Mesenchymal stem cell (in vitro differentiated cells and primary cell): ENCODE data around the gene MCCC2.

Experiments used
- DNase-seq: peaks from one replicate; pipeline ENCODE4 v3.0.0-alpha.2; 2013
- H2AFZ ChIP-seq: one replicate; pipeline ENCODE4 v1.6.1; 2013; ENCODE audit warnings: low read depth, mild to moderate bottlenecking, control low read depth, inconsistent platforms, low read length, moderate library complexity
- H2AK5ac ChIP-seq: 2 replicates; pipeline ENCODE4 v1.6.1; 2013; ENCODE audit warnings: low read length, moderate library complexity, mild to moderate bottlenecking, inconsistent platforms; ENCODE audit not compliant: severe bottlenecking
- H2BK120ac ChIP-seq: one replicate; pipeline ENCODE4 v1.6.1; 2013; ENCODE audit warnings: low read depth, mild to moderate bottlenecking, inconsistent platforms, low read length, moderate library complexity
- H2BK12ac ChIP-seq, 2 experiments: one replicate each; pipeline ENCODE4 v1.6.1; 2013; ENCODE audit warnings: inconsistent platforms in 2 of 2, low read length in 2 of 2, mild to moderate bottlenecking in 2 of 2, moderate library complexity in 2 of 2, control low read depth in 1 of 2
- H2BK15ac ChIP-seq: one replicate; pipeline ENCODE4 v1.6.1; 2013; ENCODE audit warnings: mild to moderate bottlenecking, low read depth, inconsistent platforms; ENCODE audit not compliant: poor library complexity, severe bottlenecking
- H2BK5ac ChIP-seq: 2 replicates; pipeline ENCODE4 v1.6.1; 2013; ENCODE audit warnings: low read depth, mild to moderate bottlenecking, low read length, control low read depth, inconsistent platforms; ENCODE audit not compliant: poor library complexity, severe bottlenecking
- H3K14ac ChIP-seq, 2 experiments: one replicate each; pipeline ENCODE4 v1.6.1; 2013; ENCODE audit warnings: inconsistent platforms in 2 of 2, low read length in 2 of 2, control low read depth in 1 of 2, mild to moderate bottlenecking in 1 of 2, moderate library complexity in 1 of 2
- H3K18ac ChIP-seq, 2 experiments: one replicate each; pipeline ENCODE4 v1.6.1; 2013; ENCODE audit warnings: inconsistent platforms in 2 of 2, low read length in 2 of 2, control low read depth in 1 of 2, low read depth in 1 of 2, mild to moderate bottlenecking in 1 of 2
- H3K23ac ChIP-seq, 2 experiments: one replicate each; pipeline ENCODE4 v1.6.1; 2013; ENCODE audit warnings: inconsistent platforms in 2 of 2, low read length in 2 of 2, mild to moderate bottlenecking in 2 of 2, moderate library complexity in 2 of 2, control low read depth in 1 of 2
- H3K27ac ChIP-seq: 2 replicates; pipeline ENCODE4 v1.5.1; 2013; ENCODE audit warnings: mild to moderate bottlenecking, moderate library complexity, low read length, control low read depth, inconsistent platforms; ENCODE audit not compliant: poor library complexity, severe bottlenecking
- H3K27me3 ChIP-seq, 2 experiments: 2 replicates each; pipeline versions ENCODE4 v1.6.1 to v1.7.0; 2013; ENCODE audit warnings: low read length in 2 of 2, mild to moderate bottlenecking in 2 of 2, moderate library complexity in 2 of 2, control low read depth in 1 of 2, inconsistent platforms in 1 of 2; ENCODE audit not compliant: control insufficient read depth in 1 of 2, insufficient read depth in 1 of 2
- H3K36me3 ChIP-seq, 2 experiments: 2 replicates each; pipeline versions ENCODE4 v1.6.1 to v1.7.0; 2013; ENCODE audit warnings: low read length in 2 of 2, control low read depth in 1 of 2, inconsistent platforms in 1 of 2, low read depth in 1 of 2, mild to moderate bottlenecking in 1 of 2; ENCODE audit not compliant: insufficient read depth in 2 of 2, control insufficient read depth in 1 of 2
- H3K4ac ChIP-seq, 2 experiments: one replicate each; pipeline ENCODE4 v1.6.1; 2013; ENCODE audit warnings: inconsistent platforms in 2 of 2, low read length in 2 of 2, mild to moderate bottlenecking in 2 of 2, moderate library complexity in 2 of 2, control low read depth in 1 of 2, low read depth in 1 of 2
- H3K4me1 ChIP-seq: 2 replicates; pipeline ENCODE4 v1.6.1; 2013; ENCODE audit warnings: low read depth, low read length, control low read depth; ENCODE audit not compliant: control insufficient read depth, insufficient read depth
- H3K4me2 ChIP-seq: 2 replicates; pipeline ENCODE4 v1.6.1; 2013; ENCODE audit warnings: low read length, mild to moderate bottlenecking, inconsistent platforms; ENCODE audit not compliant: poor library complexity, severe bottlenecking
- H3K4me3 ChIP-seq, 2 experiments: 2 replicates each; pipeline versions ENCODE4 v1.5.1 to v1.7.0; 2013; ENCODE audit warnings: low read length in 2 of 2, mild to moderate bottlenecking in 2 of 2, control low read depth in 1 of 2, low read depth in 1 of 2; ENCODE audit not compliant: insufficient read depth in 1 of 2
- H3K79me1 ChIP-seq: replicated peaks from 2 replicates; pipeline ENCODE4 v1.6.1; 2013; ENCODE audit warnings: mild to moderate bottlenecking, control low read depth, low read length, inconsistent platforms; ENCODE audit not compliant: poor library complexity, severe bottlenecking
- H3K9ac ChIP-seq: 2 replicates; pipeline ENCODE4 v1.7.0; 2013; ENCODE audit warnings: mild to moderate bottlenecking, low read length, moderate library complexity
- H3K9me3 ChIP-seq: 2 replicates; pipeline ENCODE4 v1.7.0; 2013; ENCODE audit warnings: mild to moderate bottlenecking, low read length; ENCODE audit not compliant: control insufficient read depth
- H4K8ac ChIP-seq: one replicate; pipeline ENCODE4 v1.6.1; 2013; ENCODE audit warnings: inconsistent platforms, mild to moderate bottlenecking, low read length, moderate library complexity
- H4K91ac ChIP-seq: one replicate; pipeline ENCODE4 v1.6.1; 2013; ENCODE audit warnings: mild to moderate bottlenecking, low read length, inconsistent platforms
- WGBS: methylation state at CpG from one replicate; pipeline ENCODE4 v1.1.7; 2013; ENCODE audit warnings: mixed read lengths; 5-methylcytosine and 5-hydroxymethylcytosine counted together

MCCC2 gene

DNA sequence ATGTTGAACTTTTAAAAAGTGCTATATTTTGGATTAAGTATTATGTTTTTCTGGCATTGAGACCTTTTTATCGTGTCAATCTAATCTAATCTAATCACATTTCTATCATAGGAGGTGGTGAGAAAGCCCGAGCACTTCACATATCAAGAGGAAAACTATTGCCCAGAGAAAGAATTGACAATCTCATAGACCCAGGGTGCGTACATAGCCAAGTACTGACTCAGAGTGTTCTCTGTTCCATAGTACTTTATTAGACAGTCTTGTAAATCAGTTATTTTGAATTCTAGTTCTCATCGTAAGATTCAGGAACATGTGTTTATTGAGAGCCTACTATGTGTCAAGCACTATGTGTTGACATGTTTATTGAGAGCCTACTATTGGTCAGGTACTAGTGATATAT is 9.0 kb downstream of the MCCC2 start:
- no peak overlapping the region for H3K23ac ChIP-seq
- no peak overlapping the region for H4K8ac ChIP-seq
- H3K4me2 ChIP-seq, result no peak overlapping the region
- no peak overlapping the region for H3K9ac ChIP-seq
- peaks cover 18 to 29% of the 10 kb centered on the region in 2 experiments for H3K36me3 ChIP-seq
- no peaks in the 10 kb centered on the region for H3K27me3 ChIP-seq
- no peak for DNase-seq
- peaks cover 6% of the 10 kb centered on the region for H3K4me1 ChIP-seq
- H2BK5ac ChIP-seq, result no peak overlapping the region
- H3K9me3 ChIP-seq, result no peaks in the 10 kb centered on the region
- H3K18ac ChIP-seq, result no peak overlapping the region
- 96% methylated on average over 4 of the region's 4 CpGs for WGBS
- no peak overlapping the region for H3K4ac ChIP-seq
- no peak overlapping the region for H3K4me3 ChIP-seq
- no peak overlapping the region for H2BK120ac ChIP-seq
- no peak overlapping the region for H3K14ac ChIP-seq
- H4K91ac ChIP-seq, result no peak overlapping the region
- no peak overlapping the region for H2BK12ac ChIP-seq
- H3K79me1 ChIP-seq, result peaks cover 24% of the 10 kb centered on the region
- no peak overlapping the region for H2AK5ac ChIP-seq
- H2BK15ac ChIP-seq, result no peak overlapping the region
- no peak overlapping the region for H3K27ac ChIP-seq
- H2AFZ ChIP-seq, result no peak overlapping the region

DNA sequence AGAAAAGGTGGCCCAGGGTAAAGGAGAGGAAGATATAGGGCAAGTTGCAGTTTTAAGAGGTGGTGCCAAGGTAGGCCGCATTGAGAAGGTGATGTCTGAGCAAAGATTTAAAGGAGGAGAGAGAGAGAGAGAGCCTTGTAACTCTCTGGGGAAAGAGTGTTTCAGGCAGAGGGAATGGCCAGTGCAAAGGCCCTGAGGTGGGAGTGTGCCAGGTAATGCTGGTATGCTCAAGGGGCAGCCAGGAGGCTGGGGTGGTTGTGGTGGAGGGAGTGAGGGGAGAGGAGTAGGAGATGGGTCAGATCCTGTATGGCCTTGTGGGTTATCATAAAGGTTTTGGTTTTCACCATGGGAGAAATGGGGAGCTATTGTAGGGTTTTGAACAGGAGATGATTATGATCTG is 9.9 kb downstream of the MCCC2 start:
- Histone ChIP-seq H2AK5ac (no peak overlapping the region), H2BK5ac (no peak overlapping the region), H3K14ac (no peak overlapping the region), H3K4me2 (no peak overlapping the region), H3K9ac (no peak overlapping the region), H4K91ac (no peak overlapping the region), H3K4me1 (peaks cover 6% of the 10 kb centered on the region), H2BK12ac (no peak overlapping the region), H3K79me1 (peaks cover 20% of the 10 kb centered on the region), H2AFZ (no peak overlapping the region), H4K8ac (no peak overlapping the region), H3K36me3 (peaks cover 18 to 29% of the 10 kb centered on the region in 2 experiments), H2BK15ac (no peak overlapping the region), H3K27ac (no peak overlapping the region), H3K9me3 (no peaks in the 10 kb centered on the region), H2BK120ac (no peak overlapping the region), H3K23ac (no peak overlapping the region), H3K4me3 (no peak overlapping the region), H3K18ac (no peak overlapping the region), H3K27me3 (no peaks in the 10 kb centered on the region), H3K4ac (no peak overlapping the region)
- DNase-seq, result no peak
- WGBS, result 95% methylated on average over 1 of the region's 1 CpG

DNA sequence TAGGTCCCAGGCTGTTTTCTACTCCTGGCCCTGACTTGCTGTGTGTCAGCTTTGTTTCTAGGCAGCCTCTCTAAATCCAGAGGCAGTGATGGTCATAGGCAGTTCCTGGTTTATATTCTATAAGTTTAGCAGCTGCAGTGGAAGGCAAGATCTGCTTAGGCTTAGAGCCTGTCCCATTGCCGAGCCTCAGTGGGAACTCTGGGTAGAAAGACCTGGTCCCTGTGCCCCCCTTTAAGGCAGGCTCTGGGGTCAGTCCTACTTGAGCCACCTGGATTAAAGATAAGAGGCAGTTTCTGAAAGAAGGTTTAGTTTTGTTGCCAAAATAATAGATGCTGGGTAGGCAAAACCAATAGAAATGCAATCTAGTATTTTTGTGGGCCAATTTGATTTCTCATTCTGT is 13.6 kb downstream of the MCCC2 start:
- H3K4ac ChIP-seq, result no peak overlapping the region
- peak overlapping the region in 1 of 2 experiments; percentile 13 for H3K4me3 ChIP-seq
- no peak overlapping the region for H2AFZ ChIP-seq
- peak overlapping the region; percentile 66 for H2AK5ac ChIP-seq
- no peaks in the 10 kb centered on the region for H3K9me3 ChIP-seq
- H2BK12ac ChIP-seq, result no peak overlapping the region
- peak overlapping the region in 1 of 2 experiments; percentile 25 for H3K14ac ChIP-seq
- H2BK15ac ChIP-seq, result no peak overlapping the region
- H3K27me3 ChIP-seq, result no peaks in the 10 kb centered on the region
- peak overlapping the region; percentile 53 for H3K9ac ChIP-seq
- H2BK5ac ChIP-seq, result no peak overlapping the region
- no peak for DNase-seq
- peaks cover 6% of the 10 kb centered on the region for H3K4me1 ChIP-seq
- no peak overlapping the region for H3K4me2 ChIP-seq
- no peak overlapping the region for H4K8ac ChIP-seq
- H2BK120ac ChIP-seq, result no peak overlapping the region
- no peak overlapping the region for H3K23ac ChIP-seq
- no peak overlapping the region for H3K18ac ChIP-seq
- WGBS, result 100% methylated on average over 1 of the region's 1 CpG
- peaks cover 9% of the 10 kb centered on the region for H3K79me1 ChIP-seq
- H3K27ac ChIP-seq, result peak overlapping the region; percentile 76
- no peak overlapping the region for H4K91ac ChIP-seq
- H3K36me3 ChIP-seq, result peaks cover 17 to 44% of the 10 kb centered on the region in 2 experiments

DNA sequence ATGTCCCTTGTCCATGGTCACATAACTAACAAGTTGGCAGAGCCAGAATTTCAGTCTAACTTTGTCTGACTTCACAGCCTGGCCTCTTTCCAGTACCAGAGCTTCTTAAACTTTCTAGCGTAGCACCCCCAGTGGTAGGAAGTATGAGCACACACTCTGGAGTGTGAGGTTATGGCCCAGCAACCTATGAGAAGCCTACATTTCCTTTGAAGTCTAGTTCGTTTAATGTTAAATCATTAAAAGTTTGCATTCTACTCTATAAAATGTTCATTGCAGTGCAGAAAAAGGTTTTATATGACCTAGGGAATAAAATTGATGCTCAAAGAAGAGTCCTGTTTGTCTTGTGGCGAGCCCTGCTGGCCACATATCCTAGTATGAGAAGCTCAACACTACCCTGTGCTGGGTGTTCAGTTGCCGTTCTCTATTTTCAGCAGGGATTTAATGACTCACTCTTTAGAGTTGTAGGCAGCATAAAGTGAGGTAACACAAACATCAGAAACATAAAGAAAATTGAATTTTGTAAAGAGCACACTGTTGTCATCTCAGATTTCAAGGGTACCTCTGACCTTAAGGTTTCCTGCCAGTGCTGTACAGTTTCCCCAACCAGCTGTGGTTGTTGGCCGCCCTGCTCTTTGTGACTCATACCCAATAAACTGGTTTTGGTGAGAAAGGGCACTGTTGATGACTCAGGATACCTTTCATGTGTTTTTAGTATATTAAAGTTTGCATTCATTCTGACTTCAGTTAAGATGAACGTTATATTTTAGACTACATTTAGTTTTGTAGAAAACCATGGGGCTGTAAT is 14.3 kb downstream of the MCCC2 start:
- H3K4me2 ChIP-seq, result no peak overlapping the region
- H2BK15ac ChIP-seq, result no peak overlapping the region
- H4K8ac ChIP-seq, result no peak overlapping the region
- WGBS, result 21% methylated on average over 4 of the region's 6 CpGs
- H3K9ac ChIP-seq, result peak overlapping the region; percentile 53
- H3K4ac ChIP-seq, result no peak overlapping the region
- peak overlapping the region in 1 of 2 experiments; percentile 13 for H3K4me3 ChIP-seq
- no peak overlapping the region for H2AFZ ChIP-seq
- peak overlapping the region; percentile 76 for H3K27ac ChIP-seq
- no peak overlapping the region for H2BK5ac ChIP-seq
- H3K79me1 ChIP-seq, result peaks cover 9% of the 10 kb centered on the region
- H2BK120ac ChIP-seq, result no peak overlapping the region
- peak; percentile 91 for DNase-seq
- peaks cover 17 to 39% of the 10 kb centered on the region in 2 experiments for H3K36me3 ChIP-seq
- H2AK5ac ChIP-seq, result no peak overlapping the region
- H3K4me1 ChIP-seq, result peaks cover 6% of the 10 kb centered on the region
- H2BK12ac ChIP-seq, result no peak overlapping the region
- no peak overlapping the region for H4K91ac ChIP-seq
- no peak overlapping the region for H3K14ac ChIP-seq
- H3K27me3 ChIP-seq, result no peaks in the 10 kb centered on the region
- H3K23ac ChIP-seq, result no peak overlapping the region
- no peaks in the 10 kb centered on the region for H3K9me3 ChIP-seq
- H3K18ac ChIP-seq, result no peak overlapping the region
